HEK293 (cell line): Measurements from ENCODE around the gene TPD52L1.

Experiments used
- CTCF ChIP-seq: fragments of 450-650 bp; formaldehyde crosslinking; IDR thresholded peaks from 2 replicates; pipeline ENCODE4 v1.5.1; 2016; ENCODE audit warnings: missing biosample characterization, missing genetic modification characterization
- KLF1 ChIP-seq: fragments of 450-650 bp; formaldehyde crosslinking; IDR thresholded peaks from 2 replicates; pipeline ENCODE4 v1.5.1; 2016; ENCODE audit warnings: missing biosample characterization, missing genetic modification characterization
- KLF10 ChIP-seq: fragments of 450-650 bp; IDR thresholded peaks from 2 replicates; pipeline ENCODE4 v1.5.1; 2018; ENCODE audit warnings: missing biosample characterization, mild to moderate bottlenecking, missing genetic modification characterization
- ZBTB26 ChIP-seq: fragments of 450-650 bp; formaldehyde crosslinking; optimal IDR thresholded peaks from 2 replicates; pipeline ENCODE3; 2016; ENCODE audit warnings: missing biosample characterization, mild to moderate bottlenecking, missing genetic modification characterization
- ZBTB48 ChIP-seq: fragments of 450-650 bp; formaldehyde crosslinking; IDR thresholded peaks from 2 replicates; pipeline ENCODE4 v1.5.1; 2016; ENCODE audit warnings: missing biosample characterization, missing genetic modification characterization
- ZNF133 ChIP-seq: fragments of 450-650 bp; formaldehyde crosslinking; IDR thresholded peaks from 2 replicates; pipeline ENCODE4 v1.5.1; 2016; ENCODE audit warnings: missing biosample characterization, missing genetic modification characterization
- ZNF24 ChIP-seq: fragments of 450-650 bp; formaldehyde crosslinking; IDR thresholded peaks from 2 replicates; pipeline ENCODE4 v1.5.1; 2016; ENCODE audit warnings: missing biosample characterization, missing genetic modification characterization
- ZNF670 ChIP-seq: fragments of 450-650 bp; formaldehyde crosslinking; IDR thresholded peaks from 2 replicates; pipeline ENCODE4 v1.5.1; 2016; ENCODE audit warnings: missing biosample characterization, missing genetic modification characterization, low read depth

- no peak for TF ChIP-seq KLF1 (tag by site-specific recombination)
- no peak for TF ChIP-seq KLF10 (tag by site-specific recombination)
- no peak for TF ChIP-seq CTCF
- TF ChIP-seq ZBTB26 (tag by site-specific recombination): no peak
- TF ChIP-seq ZNF133: no peak
- no peak for TF ChIP-seq ZNF24
- no peak for TF ChIP-seq ZNF670 (tag by site-specific recombination)
- TF ChIP-seq ZBTB48: no peak
Observed at GRCh38 chr6:125123051-125123450, 30.5 kb upstream of the TPD52L1 start.
